DND-41 (cell line): ENCODE results near the gene ATPAF2.

Experiments
- CTCF ChIP-seq: IDR thresholded peaks from 2 replicates; pipeline ENCODE4 v1.5.1; 2012; ENCODE audit warnings: borderline replicate concordance, low read length, moderate library complexity, mild to moderate bottlenecking; ENCODE audit not compliant: poor library complexity, severe bottlenecking; ENCODE audit errors: extremely low read depth
- EZH2 ChIP-seq: IDR thresholded peaks from 3 replicates; pipeline ENCODE4 v1.6.1; 2012; ENCODE audit warnings: borderline replicate concordance, low read depth, mild to moderate bottlenecking, moderate library complexity, low read length, inconsistent platforms; ENCODE audit not compliant: severe bottlenecking

- no peak for TF ChIP-seq CTCF
- no peak for TF ChIP-seq EZH2
Observed at GRCh38 chr17:18065546-18065945, 26.6 kb upstream of the ATPAF2 start.
